ENCODE results near the gene TMEM213. TPM values are rescaled to one million over a fixed set of nuclear protein-coding genes. Genes with fewer than 3 reads are reported as not detected.

Gene TMEM213
- total RNA-seq, 1 donor from 2014 or later: not detected

GRCh38 chr7:138838166-138838565, 40.4 kb downstream of the TMEM213 start:
- no peak for DNase-seq (ENCODE audit: extremely low spot score, unreplicated experiment)
- Mint-ChIP-seq H3K9me3 (ENCODE audit: unreplicated experiment) (no peaks in the 10 kb centered on the region), H3K36me3 (ENCODE audit: unreplicated experiment) (peaks cover 18% of the 10 kb centered on the region), H3K27ac (ENCODE audit: unreplicated experiment) (no peak overlapping the region), H3K27me3 (ENCODE audit: unreplicated experiment) (no peaks in the 10 kb centered on the region), H3K4me1 (ENCODE audit: unreplicated experiment) (peaks cover 10% of the 10 kb centered on the region), H3K4me3 (ENCODE audit: unreplicated experiment) (no peak overlapping the region)
- TF ChIP-seq CTCF (IDR thresholded peaks at IDR 0.05): no peak

- Mint-ChIP-seq H3K27ac (ENCODE audit: unreplicated experiment) (no peak overlapping the region), H3K27me3 (ENCODE audit: unreplicated experiment) (no peaks in the 10 kb centered on the region), H3K4me1 (ENCODE audit: unreplicated experiment) (peaks cover 17% of the 10 kb centered on the region), H3K4me3 (ENCODE audit: unreplicated experiment) (no peak overlapping the region), H3K9me3 (ENCODE audit: unreplicated experiment) (no peaks in the 10 kb centered on the region), H3K36me3 (ENCODE audit: unreplicated experiment) (peaks cover 9% of the 10 kb centered on the region)
- no peak for TF ChIP-seq CTCF (IDR thresholded peaks at IDR 0.05)
- DNase-seq (ENCODE audit: extremely low spot score, unreplicated experiment): no peak
Measured at GRCh38 chr7:138842111-138842510, 44.3 kb downstream of the TMEM213 start.

- H3K4me1 Mint-ChIP-seq (ENCODE audit: unreplicated experiment): peaks cover 25% of the 10 kb centered on the region
- TF ChIP-seq CTCF (IDR thresholded peaks at IDR 0.05): no peak
- peaks cover 6% of the 10 kb centered on the region for H3K36me3 Mint-ChIP-seq (ENCODE audit: unreplicated experiment)
- no peak overlapping the region for H3K27ac Mint-ChIP-seq (ENCODE audit: unreplicated experiment)
- no peaks in the 10 kb centered on the region for H3K9me3 Mint-ChIP-seq (ENCODE audit: unreplicated experiment)
- DNase-seq (ENCODE audit: extremely low spot score, unreplicated experiment): no peak
- no peak overlapping the region for H3K4me3 Mint-ChIP-seq (ENCODE audit: unreplicated experiment)
- no peaks in the 10 kb centered on the region for H3K27me3 Mint-ChIP-seq (ENCODE audit: unreplicated experiment)
Measured at GRCh38 chr7:138843632-138844580, 46.1 kb downstream of the TMEM213 start.

DNA sequence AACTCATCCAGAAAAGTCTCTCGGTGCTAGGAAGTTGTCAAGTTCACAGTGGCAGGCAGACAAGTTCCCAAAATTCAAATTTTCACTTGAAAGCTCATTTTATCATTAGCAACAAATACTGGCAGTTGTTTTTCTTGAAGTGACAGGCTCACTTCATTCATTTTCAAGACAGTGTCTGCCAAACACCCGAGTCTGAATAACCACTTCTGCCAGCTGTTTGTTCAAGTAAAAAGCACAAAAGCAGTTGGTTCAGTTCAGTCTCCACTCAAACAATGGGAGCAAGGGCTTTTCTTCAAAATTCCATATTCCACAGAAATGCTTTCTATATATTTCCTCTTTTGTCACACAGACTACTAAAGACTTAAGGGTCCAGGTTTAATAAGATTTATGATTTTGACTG, 47.9 kb downstream of the TMEM213 start:
- TF ChIP-seq CTCF (IDR thresholded peaks at IDR 0.05): no peak
- H3K4me1 Mint-ChIP-seq (ENCODE audit: unreplicated experiment): peaks cover 27% of the 10 kb centered on the region
- peaks cover 7% of the 10 kb centered on the region for H3K36me3 Mint-ChIP-seq (ENCODE audit: unreplicated experiment)
- no peak overlapping the region for H3K27ac Mint-ChIP-seq (ENCODE audit: unreplicated experiment)
- H3K4me3 Mint-ChIP-seq (ENCODE audit: unreplicated experiment): no peak overlapping the region
- DNase-seq (ENCODE audit: extremely low spot score, unreplicated experiment): no peak
- H3K9me3 Mint-ChIP-seq (ENCODE audit: unreplicated experiment): no peaks in the 10 kb centered on the region
- no peaks in the 10 kb centered on the region for H3K27me3 Mint-ChIP-seq (ENCODE audit: unreplicated experiment)
